Muscle of leg (tissue), 11 donors: ENCODE measurements around the gene CDH20. TPM values are rescaled to one million over a fixed set of nuclear protein-coding genes. Genes with fewer than 3 reads are reported as not detected.

ENCODE experiments used
- DNase-seq: peaks from one replicate; pipeline ENCODE4 v3.0.0; 2013
- H3K27ac ChIP-seq: one replicate; pipeline ENCODE4 v1.5.1; 2013; ENCODE audit warnings: mild to moderate bottlenecking, low read length, control low read depth
- H3K27me3 ChIP-seq: one replicate; pipeline ENCODE4 v1.6.1; 2013; ENCODE audit warnings: low read length; ENCODE audit not compliant: control insufficient read depth, insufficient read depth
- H3K36me3 ChIP-seq: one replicate; pipeline ENCODE4 v1.6.1; 2013; ENCODE audit warnings: low read length; ENCODE audit not compliant: control insufficient read depth, insufficient read depth
- H3K4me1 ChIP-seq: one replicate; pipeline ENCODE4 v1.6.1; 2013; ENCODE audit warnings: low read length; ENCODE audit not compliant: control insufficient read depth, insufficient read depth
- H3K4me3 ChIP-seq: one replicate; pipeline ENCODE4 v1.5.1; 2013; ENCODE audit warnings: low read length, control low read depth
- H3K9me3 ChIP-seq: replicated peaks from 2 replicates; pipeline ENCODE4 v1.6.1; 2013; ENCODE audit warnings: low read depth, low read length; ENCODE audit not compliant: control insufficient read depth
- WGBS: methylation state at CpG from one replicate; pipeline ENCODE4 v1.1.5; 2013; ENCODE audit warnings: missing lambda C conversion rate; ENCODE audit not compliant: insufficient coverage; 5-methylcytosine and 5-hydroxymethylcytosine counted together
- polyA plus RNA-seq, 8 donors: library from polyadenylated mRNA; unstranded; fragments of 120-200 nt; gene quantifications; one replicate each; pipeline versions ENCODE4 v1.2.1 to v1.2.3, GENCODE V29; 2013; ENCODE audit warnings: inconsistent platforms in 1 of 8, low replicate concordance in 1 of 8; ENCODE audit not compliant: insufficient read length in 8 of 8, insufficient read depth in 1 of 8
- total RNA-seq: library from RNA; stranded (reverse); fragments of 120-200 nt; gene quantifications from one replicate; pipeline ENCODE4 v1.2.4, GENCODE V29; 2013

Gene CDH20
- total and polyA plus RNA-seq, 9 donors: 0.44 to 1.7 (median 1.1) TPM

GRCh38 chr18:61464551-61465142, 131.4 kb downstream of the CDH20 start:
- no peak overlapping the region for H3K27ac ChIP-seq
- H3K36me3 ChIP-seq: no peaks in the 10 kb centered on the region
- H3K9me3 ChIP-seq: no peaks in the 10 kb centered on the region
- H3K27me3 ChIP-seq: no peaks in the 10 kb centered on the region
- no peaks in the 10 kb centered on the region for H3K4me1 ChIP-seq
- H3K4me3 ChIP-seq: no peak overlapping the region
- WGBS: no CpG with 5 or more reads among the region's 1 CpG
- DNase-seq: no peak

GRCh38 chr18:61466736-61467135, 133.5 kb downstream of the CDH20 start:
- Histone ChIP-seq H3K4me1 (no peaks in the 10 kb centered on the region), H3K27me3 (no peaks in the 10 kb centered on the region), H3K36me3 (no peaks in the 10 kb centered on the region), H3K4me3 (no peak overlapping the region), H3K9me3 (no peaks in the 10 kb centered on the region), H3K27ac (no peak overlapping the region)
- 94% methylated on average over 3 of the region's 3 CpGs for WGBS
- no peak for DNase-seq

- no peaks in the 10 kb centered on the region for H3K27me3 ChIP-seq
- no peaks in the 10 kb centered on the region for H3K4me1 ChIP-seq
- no peaks in the 10 kb centered on the region for H3K9me3 ChIP-seq
- no peak overlapping the region for H3K27ac ChIP-seq
- DNase-seq: no peak
- H3K4me3 ChIP-seq: no peak overlapping the region
- 92% methylated on average over 6 of the region's 16 CpGs for WGBS
- no peaks in the 10 kb centered on the region for H3K36me3 ChIP-seq
Measured at GRCh38 chr18:61470031-61470674, 136.9 kb downstream of the CDH20 start.

GRCh38 chr18:61471541-61471940, 138.3 kb downstream of the CDH20 start:
- H3K27ac ChIP-seq: no peak overlapping the region
- no peaks in the 10 kb centered on the region for H3K4me1 ChIP-seq
- H3K4me3 ChIP-seq: no peak overlapping the region
- H3K27me3 ChIP-seq: no peaks in the 10 kb centered on the region
- DNase-seq: no peak
- H3K9me3 ChIP-seq: no peaks in the 10 kb centered on the region
- H3K36me3 ChIP-seq: no peaks in the 10 kb centered on the region
- no CpG with 5 or more reads among the region's 4 CpGs for WGBS

GRCh38 chr18:61471942-61472341, 138.7 kb downstream of the CDH20 start:
- H3K9me3 ChIP-seq: no peaks in the 10 kb centered on the region
- no peaks in the 10 kb centered on the region for H3K4me1 ChIP-seq
- H3K36me3 ChIP-seq: no peaks in the 10 kb centered on the region
- DNase-seq: no peak
- no peak overlapping the region for H3K4me3 ChIP-seq
- H3K27ac ChIP-seq: no peak overlapping the region
- no peaks in the 10 kb centered on the region for H3K27me3 ChIP-seq
- WGBS: 27% methylated on average over 1 of the region's 5 CpGs

- H3K9me3 ChIP-seq: no peaks in the 10 kb centered on the region
- no peak overlapping the region for H3K4me3 ChIP-seq
- no peaks in the 10 kb centered on the region for H3K27me3 ChIP-seq
- no peaks in the 10 kb centered on the region for H3K36me3 ChIP-seq
- no peak for DNase-seq
- 20% methylated on average over 3 of the region's 6 CpGs for WGBS
- no peaks in the 10 kb centered on the region for H3K4me1 ChIP-seq
- no peak overlapping the region for H3K27ac ChIP-seq
Measured at GRCh38 chr18:61474341-61474740, 141.1 kb downstream of the CDH20 start.

GRCh38 chr18:61474918-61475317, 141.7 kb downstream of the CDH20 start:
- Histone ChIP-seq H3K9me3 (no peaks in the 10 kb centered on the region), H3K4me1 (no peaks in the 10 kb centered on the region), H3K36me3 (no peaks in the 10 kb centered on the region), H3K4me3 (no peak overlapping the region), H3K27ac (no peak overlapping the region), H3K27me3 (no peaks in the 10 kb centered on the region)
- WGBS: 93% methylated on average over 2 of the region's 2 CpGs
- no peak for DNase-seq

- H3K4me3 ChIP-seq: no peak overlapping the region
- no peak overlapping the region for H3K27ac ChIP-seq
- WGBS: 79% methylated on average over 5 of the region's 5 CpGs
- no peaks in the 10 kb centered on the region for H3K36me3 ChIP-seq
- H3K9me3 ChIP-seq: no peaks in the 10 kb centered on the region
- no peaks in the 10 kb centered on the region for H3K27me3 ChIP-seq
- H3K4me1 ChIP-seq: no peaks in the 10 kb centered on the region
- DNase-seq: no peak
Measured at GRCh38 chr18:61475931-61476330, 142.7 kb downstream of the CDH20 start.

GRCh38 chr18:61489334-61489733, 156.1 kb downstream of the CDH20 start:
- no peaks in the 10 kb centered on the region for H3K4me1 ChIP-seq
- no peak overlapping the region for H3K27ac ChIP-seq
- no peaks in the 10 kb centered on the region for H3K9me3 ChIP-seq
- no peaks in the 10 kb centered on the region for H3K36me3 ChIP-seq
- 100% methylated on average over 1 of the region's 3 CpGs for WGBS
- DNase-seq: no peak
- no peaks in the 10 kb centered on the region for H3K27me3 ChIP-seq
- H3K4me3 ChIP-seq: no peak overlapping the region

GRCh38 chr18:61496374-61496773, 163.1 kb downstream of the CDH20 start:
- Histone ChIP-seq H3K27me3 (no peaks in the 10 kb centered on the region), H3K9me3 (no peaks in the 10 kb centered on the region), H3K4me1 (no peaks in the 10 kb centered on the region), H3K27ac (no peak overlapping the region), H3K36me3 (no peaks in the 10 kb centered on the region), H3K4me3 (no peak overlapping the region)
- WGBS: 76% methylated on average over 18 of the region's 18 CpGs
- no peak for DNase-seq
